Measurements from ENCODE around the gene DTWD2.
"Not testable (repeated sequence)": the region's sequence is repeated elsewhere in the genome, so short reads cannot be mapped to it uniquely, and the experiment has no call there.

DTWD2 gene

GRCh38 chr5:118968925-118969375, 19.4 kb downstream of the DTWD2 start:
- no peak overlapping the region for H2AFZ ChIP-seq (ENCODE audit: low read depth, low read length)
- no peak overlapping the region for H3K27ac ChIP-seq (ENCODE audit: low read length)
- H4K20me1 ChIP-seq (ENCODE audit: insufficient read depth, low read length), result no peaks in the 10 kb centered on the region
- no peak overlapping the region for H3K9ac ChIP-seq (ENCODE audit: low read length)
- no peaks in the 10 kb centered on the region for H3K79me2 ChIP-seq (ENCODE audit: low read length)
- no peaks in the 10 kb centered on the region for H3K4me1 ChIP-seq (ENCODE audit: low read length)
- TF ChIP-seq EZH2phosphoT487 (IDR thresholded peaks at IDR 0.05; ENCODE audit: low read depth) (no peak), CTCF (IDR thresholded peaks at IDR 0.05; ENCODE audit: low read depth, low read length) (no peak)
- H3K4me3 ChIP-seq (ENCODE audit: low read length), result no peak overlapping the region
- H3K9me3 ChIP-seq (ENCODE audit: insufficient read depth, low read length), result no peaks in the 10 kb centered on the region
- no peaks in the 10 kb centered on the region for H3K36me3 ChIP-seq (replicated peaks; ENCODE audit: low read depth, low read length)
- H3K4me2 ChIP-seq (ENCODE audit: low read length), result no peak overlapping the region
- no peaks in the 10 kb centered on the region for H3K27me3 ChIP-seq (ENCODE audit: low read depth, low read length)

- H3K79me2 ChIP-seq (ENCODE audit: low read length), result no peaks in the 10 kb centered on the region
- no peak overlapping the region for H3K9ac ChIP-seq (ENCODE audit: low read length)
- H3K27ac ChIP-seq (ENCODE audit: low read length), result no peak overlapping the region
- H4K20me1 ChIP-seq (ENCODE audit: insufficient read depth, low read length), result no peaks in the 10 kb centered on the region
- H3K4me3 ChIP-seq (ENCODE audit: low read length), result no peak overlapping the region
- H3K4me1 ChIP-seq (ENCODE audit: low read length), result no peaks in the 10 kb centered on the region
- TF ChIP-seq EZH2phosphoT487 (IDR thresholded peaks at IDR 0.05; ENCODE audit: low read depth), result no peak
- TF ChIP-seq CTCF (IDR thresholded peaks at IDR 0.05; ENCODE audit: low read depth, low read length), result no peak
- H3K27me3 ChIP-seq (ENCODE audit: low read depth, low read length), result no peaks in the 10 kb centered on the region
- H3K9me3 ChIP-seq (ENCODE audit: insufficient read depth, low read length), result no peaks in the 10 kb centered on the region
- no peak overlapping the region for H2AFZ ChIP-seq (ENCODE audit: low read depth, low read length)
- H3K4me2 ChIP-seq (ENCODE audit: low read length), result no peak overlapping the region
- H3K36me3 ChIP-seq (replicated peaks; ENCODE audit: low read depth, low read length), result no peaks in the 10 kb centered on the region
Observed at GRCh38 chr5:118968406-118968911, 19.9 kb downstream of the DTWD2 start.

- no peaks in the 10 kb centered on the region for H3K4me1 ChIP-seq (ENCODE audit: low read length)
- no peaks in the 10 kb centered on the region for H4K20me1 ChIP-seq (ENCODE audit: insufficient read depth, low read length)
- no peak overlapping the region for H3K4me3 ChIP-seq (ENCODE audit: low read length)
- no peak overlapping the region for H3K4me2 ChIP-seq (ENCODE audit: low read length)
- H2AFZ ChIP-seq (ENCODE audit: low read depth, low read length), result no peak overlapping the region
- no peaks in the 10 kb centered on the region for H3K79me2 ChIP-seq (ENCODE audit: low read length)
- H3K27me3 ChIP-seq (ENCODE audit: low read depth, low read length), result no peaks in the 10 kb centered on the region
- H3K9me3 ChIP-seq (ENCODE audit: insufficient read depth, low read length), result no peaks in the 10 kb centered on the region
- no peak overlapping the region for H3K27ac ChIP-seq (ENCODE audit: low read length)
- H3K9ac ChIP-seq (ENCODE audit: low read length), result no peak overlapping the region
- TF ChIP-seq EZH2phosphoT487 (IDR thresholded peaks at IDR 0.05; ENCODE audit: low read depth), result no peak
- TF ChIP-seq CTCF (IDR thresholded peaks at IDR 0.05; ENCODE audit: low read depth, low read length), result no peak
- no peaks in the 10 kb centered on the region for H3K36me3 ChIP-seq (replicated peaks; ENCODE audit: low read depth, low read length)
Observed at GRCh38 chr5:118967059-118967508, 21.3 kb downstream of the DTWD2 start.

GRCh38 chr5:118965890-118966289, 22.5 kb downstream of the DTWD2 start:
- no peaks in the 10 kb centered on the region for H3K4me1 ChIP-seq (ENCODE audit: low read length)
- no peak overlapping the region for H3K9ac ChIP-seq (ENCODE audit: low read length)
- H3K36me3 ChIP-seq (replicated peaks; ENCODE audit: low read depth, low read length), result no peaks in the 10 kb centered on the region
- no peak overlapping the region for H2AFZ ChIP-seq (ENCODE audit: low read depth, low read length)
- no peak overlapping the region for H3K27ac ChIP-seq (ENCODE audit: low read length)
- no peaks in the 10 kb centered on the region for H3K27me3 ChIP-seq (ENCODE audit: low read depth, low read length)
- no peak overlapping the region for H3K4me3 ChIP-seq (ENCODE audit: low read length)
- H3K79me2 ChIP-seq (ENCODE audit: low read length), result no peaks in the 10 kb centered on the region
- H3K4me2 ChIP-seq (ENCODE audit: low read length), result no peak overlapping the region
- TF ChIP-seq CTCF (IDR thresholded peaks at IDR 0.05; ENCODE audit: low read depth, low read length), result no peak
- TF ChIP-seq EZH2phosphoT487 (IDR thresholded peaks at IDR 0.05; ENCODE audit: low read depth), result no peak
- H4K20me1 ChIP-seq (ENCODE audit: insufficient read depth, low read length), result no peaks in the 10 kb centered on the region
- H3K9me3 ChIP-seq (ENCODE audit: insufficient read depth, low read length), result no peaks in the 10 kb centered on the region

GRCh38 chr5:118964970-118965369, 23.4 kb downstream of the DTWD2 start:
- not testable (repeated sequence) for H3K9me3 ChIP-seq (ENCODE audit: insufficient read depth, low read length); H3K27ac ChIP-seq (ENCODE audit: low read length); H4K20me1 ChIP-seq (ENCODE audit: insufficient read depth, low read length); H3K4me2 ChIP-seq (ENCODE audit: low read length); H3K9ac ChIP-seq (ENCODE audit: low read length); H2AFZ ChIP-seq (ENCODE audit: low read depth, low read length); H3K4me3 ChIP-seq (ENCODE audit: low read length); H3K27me3 ChIP-seq (ENCODE audit: low read depth, low read length); H3K36me3 ChIP-seq (replicated peaks; ENCODE audit: low read depth, low read length); H3K79me2 ChIP-seq (ENCODE audit: low read length); H3K4me1 ChIP-seq (ENCODE audit: low read length)

- H2AFZ ChIP-seq (ENCODE audit: low read depth, low read length); H3K4me2 ChIP-seq (ENCODE audit: low read length); H3K27ac ChIP-seq (ENCODE audit: low read length); H3K36me3 ChIP-seq (replicated peaks; ENCODE audit: low read depth, low read length); H4K20me1 ChIP-seq (ENCODE audit: insufficient read depth, low read length); H3K79me2 ChIP-seq (ENCODE audit: low read length); H3K9ac ChIP-seq (ENCODE audit: low read length); H3K4me1 ChIP-seq (ENCODE audit: low read length); H3K4me3 ChIP-seq (ENCODE audit: low read length); H3K27me3 ChIP-seq (ENCODE audit: low read depth, low read length); H3K9me3 ChIP-seq (ENCODE audit: insufficient read depth, low read length): not testable (repeated sequence)
Observed at GRCh38 chr5:118964388-118964787, 24.0 kb downstream of the DTWD2 start.

All from OCI-LY3 (cell line).